K562 (cell line): ENCODE measurements around the gene DENND2A. TPM values are rescaled to one million over a fixed set of nuclear protein-coding genes. Genes with fewer than 3 reads are reported as not detected.
"Not testable (repeated sequence)": the region's sequence is repeated elsewhere in the genome, so short reads cannot be mapped to it uniquely, and the experiment has no call there.

Experiments used
- ATAC-seq: fragments of 200-7000 bp; cut with Tn5 transposase; 3 replicates; pipeline ENCODE4 v1.9.1; 2020; ENCODE audit warnings: moderate library complexity
- BruUV-seq: library from RNA; stranded (reverse); fragments of 400-500 nt; replicated peaks from 2 replicates; lab custom pipeline; 2021; lab: Mats Ljungman, UMichigan
- CTCF ChIA-PET: fragments of 300-600 bp; formaldehyde crosslinking; extraction: SDS; loops from one replicate; lab custom pipeline; 2021; ENCODE audit warnings: low intra/inter-chr PET ratio; lab: Yijun Ruan, JAX
- POLR2A ChIA-PET: fragments of 300-600, 350-650 bp; sonication (Branson Sonifier 250); formaldehyde crosslinking; extraction: SDS; loops from one replicate; lab custom pipeline; 2021; ENCODE audit warnings: antibody characterized with exemption, inconsistent platforms; lab: Yijun Ruan, JAX
- DNase-seq, 4 experiments: peaks; one replicate each; pipeline versions ENCODE4 v3.0.0 to v3.0.0-alpha.2; 2011 to 2018; ENCODE audit warnings: low spot score in 3 of 4, mixed read lengths in 3 of 4; ENCODE audit errors: extremely low read depth in 1 of 4
- FAIRE-seq: peaks from 2 replicates; lab custom pipeline; 2011; peaks lifted over from hg19 to GRCh38; lab: Jason Lieb, UNC
- H2AFZ ChIP-seq: 2 replicates; pipeline ENCODE4 v1.6.0; 2011; ENCODE audit warnings: low read depth, low read length, control low read depth, inconsistent platforms
- H3K27ac ChIP-seq: fragments of 200-600 bp; 3 replicates; pipeline ENCODE4 v1.8.0; 2011; ENCODE audit warnings: low read depth, mild to moderate bottlenecking, control low read depth, inconsistent platforms, low read length, moderate library complexity, mixed read lengths; ENCODE audit errors: extremely low read depth
- H3K27me3 ChIP-seq, 2 experiments: fragments of 300-600 bp in 1 of 2; 2 replicates in 1 of 2; 3 replicates in 1 of 2; pipeline versions ENCODE4 v1.6.0 to v1.8.0; 2011; ENCODE audit warnings: inconsistent platforms in 2 of 2, low read length in 2 of 2, mild to moderate bottlenecking in 1 of 2, mixed read lengths in 1 of 2, moderate library complexity in 1 of 2; ENCODE audit not compliant: control insufficient read depth in 2 of 2, insufficient read depth in 2 of 2
- H3K36me3 ChIP-seq: fragments of 300-600 bp; 3 replicates; pipeline ENCODE4 v1.8.0; 2011; ENCODE audit warnings: mild to moderate bottlenecking, low read length, inconsistent platforms; ENCODE audit not compliant: control insufficient read depth, insufficient read depth
- H3K4me1 ChIP-seq, 2 experiments: fragments of 200-600 bp in 1 of 2; replicated peaks in 1 of 2; 2 replicates in 1 of 2; 3 replicates in 1 of 2; pipeline versions ENCODE4 v1.5.1 to v1.8.0; 2011; ENCODE audit warnings: inconsistent platforms in 2 of 2, low read length in 2 of 2, mild to moderate bottlenecking in 1 of 2, mixed read lengths in 1 of 2, moderate library complexity in 1 of 2; ENCODE audit not compliant: control insufficient read depth in 2 of 2, insufficient read depth in 2 of 2
- H3K4me2 ChIP-seq: 2 replicates; pipeline ENCODE4 v1.6.1; 2011; ENCODE audit warnings: low read length, control low read depth, inconsistent platforms, mixed read lengths; ENCODE audit not compliant: insufficient read depth
- H3K4me3 ChIP-seq: fragments of 200-600 bp; sonication (generic), shearing (Covaris generic); 2 replicates; pipeline ENCODE4 v1.5.1; 2016; ENCODE audit warnings: control low read depth, inconsistent platforms
- H3K79me2 ChIP-seq: fragments of 200-600 bp; 3 replicates; pipeline ENCODE4 v1.8.0; 2011; ENCODE audit warnings: low read length, inconsistent platforms; ENCODE audit not compliant: control insufficient read depth, insufficient read depth
- H3K9ac ChIP-seq, 2 experiments: 2 replicates each; pipeline versions ENCODE4 v1.6.0 to v1.6.1; 2011; ENCODE audit warnings: low read depth in 2 of 2, low read length in 2 of 2, control low read depth in 1 of 2, inconsistent platforms in 1 of 2, mild to moderate bottlenecking in 1 of 2, mixed read lengths in 1 of 2; ENCODE audit not compliant: insufficient read depth in 1 of 2
- H3K9me1 ChIP-seq: one replicate; pipeline ENCODE4 v1.6.0; 2011; ENCODE audit warnings: inconsistent platforms, mild to moderate bottlenecking, low read length, moderate library complexity; ENCODE audit not compliant: control insufficient read depth, insufficient read depth
- H3K9me3 ChIP-seq: replicated peaks from 2 replicates; pipeline ENCODE4 v1.5.1; 2011; ENCODE audit warnings: low read depth, low read length, inconsistent platforms; ENCODE audit not compliant: control insufficient read depth, insufficient read depth
- H4K20me1 ChIP-seq: replicated peaks from 2 replicates; pipeline ENCODE4 v1.6.1; 2011; ENCODE audit warnings: low read length, inconsistent platforms, mixed read lengths; ENCODE audit not compliant: control insufficient read depth, insufficient read depth
- CEBPB ChIP-seq: fragments of 450-650 bp; IDR thresholded peaks from 2 replicates; pipeline ENCODE4 v1.6.1; 2016; ENCODE audit warnings: missing genetic modification characterization, missing compliant biosample characterization
- PCBP2 ChIP-seq: fragments of 200-400 bp; formaldehyde crosslinking; IDR thresholded peaks from 2 replicates; pipeline ENCODE4 v1.6.1; 2018; ENCODE audit warnings: low read length, low read depth, mild to moderate bottlenecking, moderate library complexity; ENCODE audit not compliant: poor library complexity, severe bottlenecking
- ZNF740 ChIP-seq, 3 experiments: fragments of 200-800 bp in 1 of 3; sonication (Bioruptor generic) in 1 of 3; sonication (generic) in 1 of 3; formaldehyde crosslinking in 1 of 3; IDR thresholded peaks; 2 replicates each; pipeline versions ENCODE4 v1.6.1 to v1.8.0; 2016 to 2022; ENCODE audit warnings: mild to moderate bottlenecking in 2 of 3, missing compliant biosample characterization in 2 of 3, missing genetic modification characterization in 2 of 3, missing genetic modification reagents in 1 of 3
- WGBS: fragments of 100-300 bp; shearing (Covaris generic); methylation state at CpG from one replicate; pipeline ENCODE4 v1.1.6; 2016; ENCODE audit warnings: low coverage, mixed read lengths; ENCODE audit not compliant: insufficient coverage; ENCODE audit errors: missing lambda C conversion rate; 5-methylcytosine and 5-hydroxymethylcytosine counted together
- in situ Hi-C: fragments of 300-500 bp; cut with MboI; formaldehyde crosslinking; loops from 4 replicates; pipeline ENCODE4 v1.15.0; 2018; ENCODE audit warnings: inconsistent platforms, mixed read lengths
- intact Hi-C: fragments of 100-400 bp; cut with micrococcal nuclease; formaldehyde crosslinking; loops from 2 replicates; pipeline ENCODE4 v1.14.2; 2022
- polyA plus RNA-seq, 8 experiments: library from polyadenylated mRNA; depleted of rRNA in 4 of 8; stranded (reverse) in 5 of 8; unstranded in 3 of 8; fragments of >200 nt; fragmentation: Nextera tagmentation in 2 of 8; fragmentation: Illumina TruSeq in 1 of 8; extraction: Ambion mirVana in 2 of 8; extraction: Trizol in 1 of 8; gene quantifications; 2 replicates each; pipeline versions ENCODE4 v1.2.1 to v1.2.3, GENCODE V29; 2011 to 2014; ENCODE audit warnings: inconsistent platforms in 1 of 8, missing spikeins in 1 of 8
- total RNA-seq, 7 experiments: library from RNA; depleted of rRNA in 6 of 7; stranded (reverse); fragments of >200 nt in 6 of 7; fragmentation: Illumina TruSeq in 2 of 7; extraction: Trizol in 2 of 7; gene quantifications; 2 replicates each; pipeline versions ENCODE4 v1.2.1 to v1.2.3, GENCODE V29; 2011 to 2021; ENCODE audit warnings: low replicate concordance in 1 of 7

The DENND2A gene
- total and polyA plus RNA-seq, 9 of the 15 experiments (the other 6 are each of a cell fraction or from before 2014, with no cell fraction given) = not detected

GRCh38 chr7:140619915-140620510 lies 20.6 kb downstream of the DENND2A start:
- H3K27ac ChIP-seq; CTCF ChIA-PET; H2AFZ ChIP-seq; H3K4me3 ChIP-seq; H3K79me2 ChIP-seq; H3K9me3 ChIP-seq; ATAC-seq; H3K36me3 ChIP-seq; FAIRE-seq; BruUV-seq; H3K4me1 ChIP-seq; H3K9ac ChIP-seq; H3K4me2 ChIP-seq; H3K9me1 ChIP-seq; intact Hi-C loops; POLR2A ChIA-PET; in situ Hi-C loops; DNase-seq; H4K20me1 ChIP-seq; TF ChIP-seq ZNF740 (CRISPR knock-in tag; IDR thresholded peaks at IDR 0.05): not testable (repeated sequence)
- 4% methylated on average over 11 of the region's 11 CpGs for WGBS
- TF ChIP-seq PCBP2 = peak; percentile 36
- 0 out of 4 replicates have a peak, but pooled peaks of 1 of the 2 experiments have one; percentile 20 for TF ChIP-seq ZNF740 (tag; IDR thresholded peaks at IDR 0.05)
- TF ChIP-seq CEBPB (tag) = peak; percentile 34
- peaks cover 51 to 70% of the 10 kb centered on the region in 2 experiments for H3K27me3 ChIP-seq
